GM18526 (cell line): ENCODE data around the gene SVOP.

ENCODE experiments used
- POLR2A ChIP-seq: IDR thresholded peaks from 3 replicates; pipeline ENCODE4 v1.6.1; 2011; ENCODE audit not compliant: insufficient read length; ENCODE audit errors: extremely low read depth

Gene SVOP

GRCh38 chr12:108995370-108995992 is 25.4 kb downstream of the SVOP start:
- TF ChIP-seq POLR2A, result no peak

- TF ChIP-seq POLR2A, result no peak
Observed at GRCh38 chr12:108989376-108989775, 31.5 kb downstream of the SVOP start.

GRCh38 chr12:108985750-108986149 is 35.1 kb downstream of the SVOP start:
- TF ChIP-seq POLR2A, result no peak

- no peak for TF ChIP-seq POLR2A
Observed at GRCh38 chr12:108983227-108983626, 37.6 kb downstream of the SVOP start.

GRCh38 chr12:108982621-108983219 is 38.1 kb downstream of the SVOP start:
- TF ChIP-seq POLR2A, result no peak

GRCh38 chr12:108981835-108982234 is 39.0 kb downstream of the SVOP start:
- no peak for TF ChIP-seq POLR2A

- no peak for TF ChIP-seq POLR2A
Observed at GRCh38 chr12:108980831-108981618, 39.8 kb downstream of the SVOP start.

GRCh38 chr12:108977360-108977759 is 43.5 kb downstream of the SVOP start:
- TF ChIP-seq POLR2A, result no peak

GRCh38 chr12:108975024-108975593 is 45.8 kb downstream of the SVOP start:
- TF ChIP-seq POLR2A, result no peak

GRCh38 chr12:108973629-108974152 is 47.2 kb downstream of the SVOP start:
- no peak for TF ChIP-seq POLR2A

GRCh38 chr12:108972358-108972757 is 48.5 kb downstream of the SVOP start:
- TF ChIP-seq POLR2A, result no peak

GRCh38 chr12:108969622-108970021 is 51.2 kb downstream of the SVOP start:
- TF ChIP-seq POLR2A, result no peak

- no peak for TF ChIP-seq POLR2A
Observed at GRCh38 chr12:108967869-108968540, 52.9 kb downstream of the SVOP start.

GRCh38 chr12:108966378-108967151 is 54.3 kb downstream of the SVOP start:
- TF ChIP-seq POLR2A, result no peak
